Left lung (tissue), 10 donors: ENCODE data around the gene GARNL3. TPM values are rescaled to one million over a fixed set of nuclear protein-coding genes. Genes with fewer than 3 reads are reported as not detected.

Experiments
- ATAC-seq: fragments of 200-7000 bp; cut with Tn5 transposase; one replicate; pipeline ENCODE4 v1.9.1; 2020; ENCODE audit warnings: moderate library complexity
- DNase-seq, 4 donors: peaks; one replicate each; pipeline ENCODE4 v3.0.0-alpha.2; 2013 to 2020
- H3K27ac ChIP-seq, 2 donors: fragments of 200-600 bp; sonication (generic) in 1 of 2; one replicate each; pipeline versions ENCODE4 v1.5.0 to v1.8.0; 2020 to 2021
- H3K27me3 ChIP-seq, 2 donors: fragments of 200-600 bp; sonication (generic) in 1 of 2; one replicate each; pipeline versions ENCODE4 v1.5.0 to v1.8.0; 2020 to 2021
- H3K36me3 ChIP-seq, 2 donors: fragments of 200-600 bp; sonication (generic) in 1 of 2; one replicate each; pipeline versions ENCODE4 v1.5.0 to v1.8.0; 2020 to 2021
- H3K4me1 ChIP-seq, 2 donors: fragments of 200-600 bp; one replicate each; pipeline ENCODE4 v1.8.0; 2021
- H3K4me3 ChIP-seq, 2 donors: fragments of 200-600 bp; sonication (generic) in 1 of 2; one replicate each; pipeline versions ENCODE4 v1.5.0 to v1.8.0; 2020 to 2021; ENCODE audit warnings: mild to moderate bottlenecking in 1 of 2
- H3K9me3 ChIP-seq, 2 donors: fragments of 200-600 bp; sonication (generic) in 1 of 2; one replicate each; pipeline versions ENCODE4 v1.5.0 to v1.8.0; 2020 to 2021
- CTCF ChIP-seq, 2 donors: fragments of 200-600 bp; sonication (generic) in 1 of 2; IDR thresholded peaks; one replicate each; pipeline versions ENCODE4 v1.5.0 to v1.8.0; 2021; ENCODE audit warnings: antibody characterized with exemption in 2 of 2
- intact Hi-C, 2 donors: fragments of 100-400 bp; cut with DNase I; formaldehyde crosslinking; loops; one replicate each; pipeline versions ENCODE4 v1.11.2 to v1.14.2; 2022
- polyA plus RNA-seq, 6 donors: library from polyadenylated mRNA; unstranded; fragments of 120-200 nt; gene quantifications; one replicate each; pipeline ENCODE4 v1.2.1, GENCODE V29; 2013; ENCODE audit not compliant: insufficient read length in 6 of 6
- total RNA-seq, 2 donors: library from RNA; stranded (reverse); fragmentation: NEBNext Ultra II Directional; extraction: Animal tissue kit (Norgen Biotek cat#: 25700); gene quantifications; one replicate each; pipeline ENCODE4 v1.2.1, GENCODE V29; 2021
- donor health status: DM: no; HTN: yes; CAD: no.
- donor health status: DM: no; HTN: no; CAD: no.

Gene GARNL3
- total and polyA plus RNA-seq, 8 donors = 7.4 to 40.4 (median 37.7) TPM

DNA sequence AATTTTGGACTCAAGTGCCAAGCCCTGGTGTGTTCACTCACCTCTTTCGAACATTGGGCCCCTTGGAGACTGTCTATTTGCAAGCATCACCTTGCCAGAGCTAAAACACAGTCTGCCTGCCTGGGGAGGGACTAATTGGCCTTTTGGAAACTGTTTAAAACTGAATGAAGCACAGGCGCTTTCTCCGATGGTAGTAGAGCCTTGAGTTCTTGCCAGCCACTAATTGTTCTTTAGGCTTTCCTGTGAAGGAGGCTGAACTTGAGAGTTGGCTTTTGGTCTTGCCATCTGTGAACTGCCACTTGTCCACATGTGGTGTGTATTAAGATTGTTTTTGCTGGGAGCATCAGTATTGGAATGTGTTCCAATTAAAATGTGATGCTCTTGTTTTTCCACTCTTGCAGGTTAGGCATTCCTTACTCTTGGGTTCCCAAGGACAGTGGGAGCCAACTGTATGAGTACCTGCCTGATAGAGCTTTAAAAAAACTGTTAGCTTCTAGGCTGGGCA, 26.0 kb downstream of the GARNL3 start:
- no peak for TF ChIP-seq CTCF (IDR thresholded peaks at IDR 0.05)
- Histone ChIP-seq H3K4me1 (no peaks in the 10 kb centered on the region), H3K9me3 (no peaks in the 10 kb centered on the region), H3K36me3 (peaks cover 0 to 5% of the 10 kb centered on the region in 2 donors), H3K4me3 (no peak overlapping the region), H3K27ac (no peak overlapping the region), H3K27me3 (no peaks in the 10 kb centered on the region)
- ATAC-seq (no peak), DNase-seq (no peak)
- intact Hi-C loops = no loop called here

DNA sequence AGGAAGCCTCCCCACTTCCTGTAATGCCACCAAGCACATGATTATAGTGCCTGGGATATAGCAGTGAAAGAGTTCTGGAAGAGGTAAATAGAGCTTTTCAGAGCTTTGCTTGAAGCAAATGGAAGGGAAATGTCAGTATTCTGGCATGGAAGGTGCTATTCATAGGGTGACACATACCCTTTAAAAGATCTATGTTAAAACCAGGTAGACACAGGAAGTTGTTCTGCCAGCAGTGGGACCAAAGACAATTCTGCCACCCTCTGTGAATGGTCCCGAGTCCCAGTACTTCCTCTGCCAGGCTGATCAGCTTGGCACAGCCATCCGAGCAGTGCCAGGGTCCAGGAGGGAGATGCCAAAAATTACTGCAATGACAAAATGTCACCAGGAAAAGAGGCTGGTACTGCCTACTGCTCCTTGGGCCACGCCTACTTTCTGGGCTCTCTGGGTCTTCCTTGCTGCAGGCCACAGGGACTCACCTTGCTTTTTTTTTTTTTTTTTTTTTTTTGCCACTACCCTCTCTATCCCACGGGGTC, 26.7 kb downstream of the GARNL3 start:
- Histone ChIP-seq H3K9me3 (no peaks in the 10 kb centered on the region), H3K4me3 (no peak overlapping the region), H3K36me3 (peaks cover 0 to 5% of the 10 kb centered on the region in 2 donors), H3K27ac (no peak overlapping the region), H3K4me1 (no peaks in the 10 kb centered on the region), H3K27me3 (no peaks in the 10 kb centered on the region)
- ATAC-seq = no peak
- no peak for DNase-seq
- TF ChIP-seq CTCF (IDR thresholded peaks at IDR 0.05) = no peak
- intact Hi-C loops = no loop called here

DNA sequence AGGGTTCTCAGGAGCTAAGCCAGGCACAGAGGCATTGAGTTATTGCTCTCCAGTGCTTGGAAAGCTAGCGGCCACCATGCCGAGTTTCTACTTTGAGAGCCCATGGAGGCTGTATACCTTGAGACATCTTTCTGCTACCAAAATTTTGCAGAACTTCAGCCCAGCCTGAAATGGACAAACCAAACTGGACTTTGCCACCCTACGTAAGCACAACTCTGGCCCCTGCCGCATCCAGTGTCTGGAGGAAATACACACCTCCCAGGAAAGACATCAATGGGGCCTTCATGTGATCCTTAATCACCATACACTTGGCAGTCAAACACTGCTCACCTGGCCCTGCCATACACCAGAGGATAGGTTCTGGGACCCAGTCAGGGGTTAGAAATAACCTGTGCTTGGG, 27.8 kb downstream of the GARNL3 start:
- no peak for TF ChIP-seq CTCF (IDR thresholded peaks at IDR 0.05)
- Histone ChIP-seq H3K27me3 (no peaks in the 10 kb centered on the region), H3K27ac (no peak overlapping the region), H3K4me1 (no peaks in the 10 kb centered on the region), H3K4me3 (no peak overlapping the region), H3K9me3 (no peaks in the 10 kb centered on the region), H3K36me3 (peaks cover 0 to 5% of the 10 kb centered on the region in 2 donors)
- DNase-seq = no peak
- ATAC-seq = no peak
- intact Hi-C loops = no loop called here

DNA sequence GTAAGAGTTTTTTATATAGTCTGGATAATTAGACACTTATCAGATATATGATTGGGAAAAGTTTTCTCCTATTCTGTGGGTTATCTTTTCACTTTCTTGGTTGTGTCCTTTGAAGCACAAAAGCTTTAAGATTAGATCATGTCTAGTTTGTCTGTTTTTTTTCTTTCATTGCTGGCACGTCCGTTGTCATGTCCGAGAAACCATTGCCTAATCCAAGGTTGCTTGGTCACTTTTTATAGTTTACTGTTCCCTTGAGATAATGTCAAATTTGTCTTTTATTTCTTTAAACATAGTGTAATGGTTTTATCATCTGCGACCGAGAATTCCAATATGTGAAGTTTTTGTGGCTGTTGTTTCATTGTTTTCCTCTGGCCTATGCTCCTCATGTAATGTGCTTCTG, 28.8 kb downstream of the GARNL3 start:
- Histone ChIP-seq H3K9me3 (no peaks in the 10 kb centered on the region), H3K36me3 (peaks cover 0 to 5% of the 10 kb centered on the region in 2 donors), H3K4me1 (no peaks in the 10 kb centered on the region), H3K27ac (no peak overlapping the region), H3K4me3 (no peak overlapping the region), H3K27me3 (no peaks in the 10 kb centered on the region)
- no peak for TF ChIP-seq CTCF (IDR thresholded peaks at IDR 0.05)
- intact Hi-C loops = no loop called here
- DNase-seq (peak in 1 of 4 donors; percentile 31), ATAC-seq (no peak)

DNA sequence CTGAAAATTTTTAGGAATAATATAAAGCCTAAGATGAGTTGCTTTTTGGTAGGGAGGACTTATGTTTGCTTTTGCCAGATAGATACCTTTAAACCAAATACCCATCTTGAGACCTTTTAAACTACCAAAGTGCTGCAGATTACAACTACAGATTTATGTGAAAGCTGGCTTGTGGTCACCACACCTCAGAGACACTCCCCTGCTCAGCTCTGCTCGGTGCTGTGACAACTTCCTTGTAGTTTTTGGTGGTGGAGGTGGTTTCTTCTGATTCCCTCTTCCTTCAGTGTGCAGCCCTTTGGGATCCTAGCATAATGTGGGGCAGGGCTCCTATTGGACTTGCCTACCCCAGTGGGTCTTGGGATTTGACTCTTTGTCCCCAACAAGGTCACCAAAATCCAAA, 29.2 kb downstream of the GARNL3 start:
- TF ChIP-seq CTCF (IDR thresholded peaks at IDR 0.05) = no peak
- intact Hi-C loops = no loop called here
- Histone ChIP-seq H3K9me3 (no peaks in the 10 kb centered on the region), H3K27ac (no peak overlapping the region), H3K27me3 (no peaks in the 10 kb centered on the region), H3K36me3 (peaks cover 0 to 5% of the 10 kb centered on the region in 2 donors), H3K4me3 (no peak overlapping the region), H3K4me1 (no peaks in the 10 kb centered on the region)
- no peak for ATAC-seq
- no peak for DNase-seq
